RWPE1 (cell line): ENCODE data around the gene SLC25A38.
A peak's percentile ranks its signal among the peaks of the same experiment; 100 is the strongest.

ENCODE experiments used
- CTCF ChIA-PET: fragments of 350-600 bp; sonication (Branson Sonifier 250); formaldehyde crosslinking; extraction: SDS; loops from one replicate; lab custom pipeline; 2021; lab: Yijun Ruan, JAX
- POLR2A ChIA-PET: fragments of 400-600 bp; formaldehyde crosslinking; extraction: SDS; loops from one replicate; lab custom pipeline; 2020; ENCODE audit warnings: antibody characterized with exemption; ENCODE audit not compliant: low non-redundant PET; lab: Yijun Ruan, JAX
- DNase-seq: peaks from one replicate; pipeline ENCODE4 v3.0.0; 2012; ENCODE audit warnings: low spot score
- H3K27ac ChIP-seq: fragments of 450-650 bp; 2 replicates; pipeline ENCODE4 v1.5.1; 2017
- TF ChIP-seq, protein P1 (sequence below): fragments of 450-650 bp; conservative IDR thresholded peaks from 2 replicates; pipeline ENCODE4 v1.5.1; 2017; ENCODE audit warnings: low read depth, mild to moderate bottlenecking

SLC25A38 gene

DNA sequence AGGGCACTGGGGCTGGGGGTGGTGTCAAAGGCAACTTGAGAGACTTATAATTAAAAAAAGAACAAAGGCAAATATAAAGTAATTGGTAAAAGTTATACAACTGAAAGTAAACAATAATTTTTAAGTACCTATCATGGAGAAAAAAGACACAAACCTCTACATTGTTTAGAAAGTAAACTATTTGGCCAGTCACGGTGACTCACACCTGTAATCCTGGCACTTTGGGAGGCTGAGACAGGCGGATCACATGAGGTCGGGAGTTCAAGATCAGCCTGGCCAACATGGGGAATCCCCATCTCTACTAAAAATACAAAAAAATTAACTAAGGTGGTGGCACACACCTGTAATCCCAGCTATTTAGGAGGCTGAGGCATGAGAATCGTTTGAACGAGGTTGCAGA, 49.2 kb downstream of the SLC25A38 start:
- TF ChIP-seq, protein P1, sequence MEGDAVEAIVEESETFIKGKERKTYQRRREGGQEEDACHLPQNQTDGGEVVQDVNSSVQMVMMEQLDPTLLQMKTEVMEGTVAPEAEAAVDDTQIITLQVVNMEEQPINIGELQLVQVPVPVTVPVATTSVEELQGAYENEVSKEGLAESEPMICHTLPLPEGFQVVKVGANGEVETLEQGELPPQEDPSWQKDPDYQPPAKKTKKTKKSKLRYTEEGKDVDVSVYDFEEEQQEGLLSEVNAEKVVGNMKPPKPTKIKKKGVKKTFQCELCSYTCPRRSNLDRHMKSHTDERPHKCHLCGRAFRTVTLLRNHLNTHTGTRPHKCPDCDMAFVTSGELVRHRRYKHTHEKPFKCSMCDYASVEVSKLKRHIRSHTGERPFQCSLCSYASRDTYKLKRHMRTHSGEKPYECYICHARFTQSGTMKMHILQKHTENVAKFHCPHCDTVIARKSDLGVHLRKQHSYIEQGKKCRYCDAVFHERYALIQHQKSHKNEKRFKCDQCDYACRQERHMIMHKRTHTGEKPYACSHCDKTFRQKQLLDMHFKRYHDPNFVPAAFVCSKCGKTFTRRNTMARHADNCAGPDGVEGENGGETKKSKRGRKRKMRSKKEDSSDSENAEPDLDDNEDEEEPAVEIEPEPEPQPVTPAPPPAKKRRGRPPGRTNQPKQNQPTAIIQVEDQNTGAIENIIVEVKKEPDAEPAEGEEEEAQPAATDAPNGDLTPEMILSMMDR: no peak
- no peak for DNase-seq
- CTCF ChIA-PET: no interaction called here
- POLR2A ChIA-PET: no interaction called here
- no peak overlapping the region for H3K27ac ChIP-seq

DNA sequence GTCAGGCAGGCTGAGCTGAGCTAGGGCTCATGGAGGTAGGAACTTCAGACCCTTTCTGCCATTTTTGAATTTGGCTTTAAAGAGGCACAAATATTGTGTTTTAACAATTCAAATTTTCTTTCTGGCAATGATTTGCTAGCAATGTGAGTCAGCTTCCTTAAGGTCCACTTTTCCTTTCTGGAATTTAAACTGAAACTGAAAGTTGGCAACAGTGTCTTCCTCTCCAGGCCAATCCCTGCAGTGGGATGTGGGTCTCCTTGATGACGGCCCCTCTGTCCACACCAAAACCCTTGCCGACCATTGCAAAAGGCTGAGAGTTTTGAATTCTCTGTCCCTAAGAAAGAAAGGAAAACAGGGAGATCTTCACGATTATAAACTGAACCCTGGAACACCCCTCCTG, 50.5 kb downstream of the SLC25A38 start:
- peak overlapping the region; percentile 45 for H3K27ac ChIP-seq
- ChIA-PET POLR2A (no interaction called here), CTCF (no interaction called here)
- DNase-seq: no peak
- TF ChIP-seq, protein P1: no peak

DNA sequence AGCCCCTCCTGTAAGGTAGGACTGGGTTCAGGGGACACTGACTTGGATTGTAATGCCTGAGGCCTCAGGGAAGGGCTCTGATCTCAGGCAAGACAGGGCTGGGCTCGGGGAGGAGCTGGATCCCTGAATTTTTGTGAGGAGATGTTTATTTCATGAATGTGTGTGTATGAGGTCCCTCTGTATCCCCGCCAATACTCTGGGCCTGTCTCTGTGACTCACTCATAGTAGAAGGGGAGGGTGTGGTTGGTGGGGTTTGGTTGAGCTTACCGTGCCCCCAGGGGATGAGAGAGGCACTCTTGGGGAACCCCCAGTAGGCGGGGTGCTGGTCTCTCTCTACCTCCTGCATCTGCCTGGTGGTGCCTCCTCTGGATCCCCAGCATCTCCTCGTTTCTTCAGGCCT, 51.4 kb downstream of the SLC25A38 start:
- POLR2A ChIA-PET: no interaction called here
- peak overlapping the region; percentile 45 for H3K27ac ChIP-seq
- TF ChIP-seq, protein P1: no peak
- DNase-seq: no peak
- CTCF ChIA-PET: no interaction called here

DNA sequence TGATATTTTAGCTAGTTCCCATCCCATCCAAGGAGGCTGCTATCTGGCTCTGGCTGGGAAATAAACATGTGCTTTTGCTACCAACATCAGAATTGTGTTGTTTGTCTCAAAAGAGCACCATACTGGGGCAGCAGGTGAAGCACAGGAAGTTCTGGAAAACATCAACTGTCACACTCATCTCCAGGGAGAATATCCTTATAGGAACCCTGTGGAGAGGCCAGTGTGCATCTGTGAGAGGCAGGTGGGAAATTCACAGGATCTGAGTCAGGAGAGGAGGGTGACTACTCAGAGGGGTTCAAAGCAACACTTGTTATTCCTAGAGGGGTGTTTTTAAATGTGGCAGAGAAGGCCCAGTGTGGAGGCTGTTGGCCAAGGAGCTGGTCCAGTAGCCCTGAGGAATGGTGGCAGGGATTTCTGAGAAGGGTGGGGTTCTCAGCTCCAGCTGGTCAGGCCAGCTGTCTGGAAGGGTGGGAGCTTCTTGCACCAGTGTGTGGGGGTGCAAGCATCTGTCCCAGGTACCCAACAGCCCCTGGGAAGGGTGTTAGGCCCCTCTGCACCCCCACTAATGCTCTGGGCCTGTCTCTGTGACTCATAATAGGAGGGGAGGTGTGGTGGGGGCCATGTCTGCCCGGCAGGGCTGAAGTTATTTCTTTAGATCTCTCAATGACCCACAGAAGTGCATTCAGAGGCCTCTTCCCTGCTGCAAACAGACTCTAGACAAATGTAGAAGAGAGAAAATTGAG, 52.0 kb downstream of the SLC25A38 start:
- DNase-seq: no peak
- POLR2A ChIA-PET: no interaction called here
- CTCF ChIA-PET: interaction anchor here (0.5 to 0.7 kb wide), 2 partner anchors 8 to 19 kb away, joined by 3 read pairs; no protein-coding TSS in a partner anchor
- H3K27ac ChIP-seq: peak overlapping the region; percentile 45; the same call in 1 of the 2 replicates
- TF ChIP-seq, protein P1: no peak

DNA sequence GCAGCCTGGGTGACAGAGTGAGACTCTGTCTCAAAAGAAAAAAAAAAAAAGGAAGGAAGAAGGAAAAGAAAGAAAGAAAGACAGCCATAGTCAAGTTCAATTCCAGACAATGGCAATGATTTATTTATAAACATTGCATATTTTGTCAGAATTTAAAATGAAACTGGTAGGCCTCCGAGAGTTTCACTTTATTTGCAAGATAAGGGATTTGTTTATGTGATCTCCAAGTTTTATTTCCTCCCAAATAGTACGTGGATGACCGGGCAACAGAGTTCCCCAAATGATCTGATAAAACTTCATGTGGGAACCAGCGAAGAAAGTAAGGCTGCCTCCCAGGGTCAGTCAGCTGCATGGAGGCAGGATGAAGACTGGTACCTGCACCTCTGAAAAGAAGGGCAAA, 55.7 kb downstream of the SLC25A38 start:
- ChIA-PET POLR2A (no interaction called here), CTCF (no interaction called here)
- no peak overlapping the region for H3K27ac ChIP-seq
- TF ChIP-seq, protein P1: no peak
- DNase-seq: no peak

DNA sequence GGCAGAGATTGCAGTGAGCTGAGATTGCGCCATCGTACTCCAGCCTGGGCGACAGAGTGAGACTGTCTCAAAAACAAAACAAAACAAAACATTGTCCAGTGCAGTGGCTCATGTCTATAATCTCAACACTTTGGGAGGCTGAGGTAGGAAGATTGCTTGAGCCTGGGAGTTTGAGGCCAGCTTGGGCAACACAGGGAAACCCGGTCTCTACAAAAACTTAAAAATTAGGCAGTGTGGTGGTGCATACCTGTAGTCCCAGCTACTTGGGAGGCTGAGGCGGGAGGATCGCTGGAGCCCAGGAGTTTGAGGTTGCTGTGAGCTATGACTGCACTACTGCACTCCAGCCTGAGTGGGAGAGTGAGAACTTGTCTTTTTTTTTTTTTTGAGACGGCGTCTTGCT, 57.1 kb downstream of the SLC25A38 start:
- H3K27ac ChIP-seq: no peak overlapping the region
- DNase-seq: no peak
- ChIA-PET CTCF (no interaction called here), POLR2A (no interaction called here)
- TF ChIP-seq, protein P1: no peak
